ENCODE measurements around the gene MED20.
"Not testable (repeated sequence)": the region's sequence is repeated elsewhere in the genome, so short reads cannot be mapped to it uniquely, and the experiment has no call there.

Gene MED20, protein sequence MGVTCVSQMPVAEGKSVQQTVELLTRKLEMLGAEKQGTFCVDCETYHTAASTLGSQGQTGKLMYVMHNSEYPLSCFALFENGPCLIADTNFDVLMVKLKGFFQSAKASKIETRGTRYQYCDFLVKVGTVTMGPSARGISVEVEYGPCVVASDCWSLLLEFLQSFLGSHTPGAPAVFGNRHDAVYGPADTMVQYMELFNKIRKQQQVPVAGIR

DNA sequence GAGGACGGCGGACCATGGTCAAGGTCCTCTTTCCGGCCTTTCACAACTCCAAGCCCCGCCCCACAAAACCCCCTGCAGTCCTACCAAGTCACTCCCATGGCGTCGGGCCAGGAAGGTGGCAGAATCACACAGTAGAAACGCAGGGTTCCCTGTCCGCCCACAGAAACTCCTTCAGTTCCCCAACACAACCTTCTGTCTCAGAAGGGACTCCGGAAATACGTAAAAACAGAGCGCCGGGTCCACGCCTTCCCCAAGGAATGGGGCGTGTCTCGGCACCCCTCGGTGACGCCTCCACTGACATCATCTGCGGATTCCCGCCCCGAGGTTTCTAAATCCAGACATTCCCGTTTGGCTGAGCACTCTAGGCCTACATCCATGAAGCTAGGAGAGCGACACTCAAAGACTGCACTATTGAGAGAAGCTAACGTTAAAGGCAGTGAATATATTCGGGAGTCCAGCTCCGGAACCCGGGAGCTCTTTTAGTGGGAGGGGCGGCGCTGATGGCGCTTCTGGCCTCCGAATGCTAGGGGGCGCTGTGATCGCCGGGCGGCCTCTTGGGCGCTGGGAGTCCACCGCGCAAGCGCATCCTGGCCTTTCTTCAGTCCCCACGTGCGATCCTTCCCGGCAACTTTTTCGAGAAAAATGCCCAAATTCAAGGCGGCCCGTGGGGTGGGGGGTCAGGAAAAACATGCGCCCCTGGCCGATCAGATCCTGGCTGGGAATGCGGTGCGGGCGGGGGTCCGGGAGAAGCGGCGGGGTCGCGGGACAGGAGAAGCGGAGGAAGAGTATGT is at the start of gene MED20, which contains the start of gene BYSL:
Gene MED20, minus strand, starts transcription at position 219 of the 791 bp plus-strand sequence. Its CDS starts 121 bp downstream, at position 98.
Gene BYSL, plus strand, starts transcription at position 579 of the 791 bp plus-strand sequence. Its CDS starts 64 bp downstream, at position 643.
- DNase-seq = peak; percentile 100

DNA sequence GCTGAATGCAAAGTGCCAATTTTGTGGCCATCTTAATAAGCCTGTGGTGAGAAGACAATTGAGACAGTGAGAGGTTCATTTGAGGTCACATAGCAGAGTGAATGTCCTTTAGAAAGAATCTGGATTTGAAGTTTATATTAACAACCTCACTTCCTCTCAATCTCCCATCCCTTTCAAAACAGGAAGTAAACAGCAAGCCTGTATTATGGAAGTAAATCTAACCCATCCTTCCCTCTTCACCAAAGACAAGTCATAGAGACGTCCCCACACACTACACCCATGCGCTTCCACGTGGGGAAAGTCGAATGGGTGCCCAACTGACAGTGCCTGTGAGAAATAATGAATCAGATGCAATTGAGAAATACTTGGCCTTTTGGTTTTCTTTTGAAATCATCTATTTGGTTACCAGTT is 49.5 kb upstream of the MED20 start:
- DNase-seq = no peak

DNA sequence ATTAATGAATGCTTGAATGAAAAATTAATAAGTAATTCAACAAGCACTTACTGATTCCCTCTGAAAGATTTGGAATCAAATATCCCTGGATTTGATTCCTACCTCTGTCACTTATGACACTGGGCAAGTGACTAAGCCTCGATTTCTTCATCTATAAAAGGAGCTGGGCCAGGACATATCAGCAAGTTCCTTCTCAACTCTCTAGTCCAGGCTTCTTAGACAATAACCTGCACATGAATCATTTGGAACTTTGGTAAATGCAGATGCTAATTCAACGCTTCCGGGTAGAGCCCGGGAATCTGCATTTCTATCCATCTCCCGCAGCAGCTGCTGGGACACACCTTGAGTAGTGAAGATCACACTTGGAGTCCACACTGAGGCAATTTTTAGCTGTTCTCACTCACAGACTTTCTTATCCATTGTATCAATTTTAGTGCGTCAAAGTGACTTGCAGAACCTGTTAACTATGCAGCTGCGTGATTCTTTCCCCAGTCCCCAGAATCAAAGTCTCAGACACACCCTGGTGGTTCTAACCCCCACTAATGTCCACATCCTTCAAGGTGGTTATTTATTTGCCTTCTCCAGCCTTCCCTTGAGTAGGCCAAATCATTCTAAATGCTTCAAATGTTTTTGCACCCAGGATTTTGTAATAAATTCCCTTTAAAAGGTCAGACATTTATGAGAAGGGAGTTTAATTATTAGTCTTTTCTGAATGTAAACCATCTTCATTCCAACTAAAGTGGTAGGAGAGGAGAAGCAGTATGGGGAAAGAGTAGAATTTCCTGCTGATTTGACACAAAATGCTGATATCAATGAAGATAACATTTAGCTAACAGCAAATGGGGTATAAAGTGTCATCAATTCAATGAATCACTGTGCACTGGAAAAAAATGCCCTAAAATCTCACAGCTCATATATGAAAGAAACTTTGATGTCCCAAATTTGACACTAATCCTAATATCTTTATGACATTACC is 46.7 kb upstream of the MED20 start:
- DNase-seq = no peak

DNA sequence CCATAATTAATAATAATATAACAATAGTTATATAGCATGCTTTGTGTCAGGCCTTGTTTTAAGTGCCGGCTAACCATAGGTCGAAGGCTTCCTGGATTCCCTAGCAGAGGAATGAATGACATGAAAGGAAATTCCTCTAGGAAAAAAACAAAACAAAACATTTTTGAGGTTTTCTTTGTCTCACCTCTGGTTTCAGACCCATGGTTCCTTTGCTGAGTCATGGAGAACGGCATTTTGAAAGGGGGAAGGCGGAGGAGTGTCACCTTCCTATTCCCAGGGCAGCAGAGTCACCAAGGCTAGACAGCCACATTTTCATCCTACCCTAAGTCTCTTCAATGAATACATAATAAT is 46.0 kb upstream of the MED20 start:
- DNase-seq = no peak

DNA sequence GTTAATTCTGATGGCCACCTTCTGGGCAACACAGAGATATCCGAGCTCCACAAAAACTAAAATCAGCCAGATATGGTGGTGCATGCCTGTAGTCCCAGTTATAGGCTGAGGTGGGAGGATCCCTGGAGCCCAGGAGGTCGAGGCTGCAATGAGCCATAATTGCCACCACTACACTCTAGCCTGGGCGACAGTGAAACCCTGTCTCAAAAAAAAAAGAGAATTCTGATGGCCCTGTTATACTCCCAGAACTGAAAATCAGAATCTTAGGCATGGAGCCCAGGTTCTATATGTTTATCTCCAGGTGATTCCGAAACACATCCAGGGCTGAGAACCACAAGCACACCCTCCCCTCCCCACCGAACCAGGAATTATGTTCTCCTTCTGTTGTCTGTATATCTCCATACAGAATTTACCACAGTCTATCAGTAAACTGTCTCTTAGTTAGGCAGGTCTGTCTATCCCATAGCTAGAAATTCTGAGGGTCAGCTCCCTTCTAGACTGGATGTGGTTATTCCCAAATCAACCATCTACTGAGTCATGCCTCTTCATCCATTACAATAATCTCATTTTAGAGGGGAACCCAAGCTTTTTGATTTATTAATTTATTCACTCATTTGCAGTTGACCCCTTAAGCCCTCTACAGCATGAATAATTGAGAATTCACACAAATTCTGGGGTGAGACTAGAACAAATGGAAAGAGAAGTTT is 45.4 kb upstream of the MED20 start:
- DNase-seq = no peak

DNA sequence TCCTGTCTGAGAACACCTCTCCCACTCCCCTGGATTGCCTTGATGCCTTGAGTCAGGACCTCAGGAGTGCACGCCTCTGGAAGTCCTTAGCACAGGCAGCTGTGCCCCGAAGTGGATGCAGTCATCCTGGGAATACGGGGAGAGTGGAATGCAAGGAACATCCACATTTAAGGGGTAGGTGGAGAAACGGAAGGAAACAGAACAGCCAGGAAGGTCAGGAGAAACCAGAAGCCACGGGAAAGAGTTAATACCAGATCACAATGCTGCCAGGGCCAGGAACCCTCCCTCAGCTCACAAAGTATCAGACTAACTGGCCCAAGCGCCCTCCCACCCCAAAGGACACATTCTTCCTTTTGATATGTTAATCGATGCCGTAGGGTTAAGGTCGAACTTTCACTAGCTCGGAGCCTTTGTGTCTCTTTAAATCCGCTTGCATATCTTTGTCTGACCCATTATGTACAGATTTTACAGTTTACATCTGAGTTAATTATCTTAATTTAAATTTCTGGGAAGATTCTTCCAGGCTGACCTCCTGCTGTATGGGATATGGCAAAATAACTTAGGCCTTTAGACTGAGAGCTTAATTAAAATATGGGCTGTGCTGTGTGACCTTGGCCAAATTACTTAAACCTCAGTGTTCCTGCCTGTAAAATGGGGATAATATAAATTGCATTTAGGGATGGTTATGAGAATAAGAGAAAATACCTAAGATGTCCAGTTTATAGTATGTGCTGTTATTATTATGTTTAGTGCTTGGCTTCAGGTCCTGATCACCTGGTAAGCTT is 44.7 kb upstream of the MED20 start:
- peak; percentile 22 for DNase-seq

DNA sequence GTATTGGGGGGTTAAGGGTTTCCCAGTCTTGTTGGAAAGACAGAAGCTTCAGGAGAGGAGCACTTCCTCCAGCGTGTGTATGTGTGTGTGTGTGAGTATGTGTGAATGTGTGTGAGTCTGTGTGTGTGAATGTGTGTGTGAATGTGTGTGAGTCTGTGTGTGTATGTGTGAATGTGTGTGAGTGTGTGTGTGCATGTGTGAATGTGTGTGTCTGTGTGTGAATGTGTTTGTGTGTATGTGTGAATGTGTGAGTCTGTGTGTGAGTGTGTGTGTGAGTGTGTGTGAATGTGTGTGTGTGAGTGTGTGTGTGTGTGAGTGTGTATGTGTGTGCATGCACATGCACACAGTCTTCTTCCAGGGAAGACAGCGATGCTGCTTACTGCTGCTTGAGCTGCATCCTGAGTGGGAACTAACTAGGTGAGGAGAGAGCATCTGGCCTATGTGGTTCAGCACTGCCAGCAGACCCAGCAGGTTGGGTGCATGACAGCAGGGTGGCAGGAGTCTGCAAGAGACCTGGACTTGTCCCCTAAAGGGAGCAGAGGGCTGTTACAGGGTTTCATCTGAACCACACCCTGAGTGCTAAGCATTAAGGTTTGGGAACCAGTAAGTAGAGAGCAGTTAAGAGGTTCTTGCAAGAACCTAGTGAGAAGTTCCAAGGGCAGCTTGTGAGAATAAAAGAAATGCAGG is 43.4 kb upstream of the MED20 start:
- no peak for DNase-seq

DNA sequence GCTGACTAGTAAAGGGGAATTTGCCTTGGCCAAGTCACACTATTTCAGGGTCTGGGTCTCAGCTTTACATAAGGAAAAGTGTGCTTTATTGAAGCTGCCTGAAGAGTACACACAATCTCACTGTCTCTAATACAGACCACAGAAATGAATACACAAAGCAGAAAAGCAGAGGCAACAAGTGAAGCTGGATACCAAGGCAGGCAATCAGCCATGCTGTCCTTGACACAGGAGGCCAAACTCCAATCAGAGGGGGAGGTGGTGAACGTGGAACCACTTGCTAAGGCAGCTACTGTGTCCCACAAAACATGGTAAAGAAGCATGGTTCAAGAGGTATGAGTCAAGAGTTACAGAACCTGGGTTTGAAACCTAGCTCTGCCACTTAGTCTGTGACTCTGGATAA is 42.4 kb upstream of the MED20 start:
- DNase-seq = no peak

DNA sequence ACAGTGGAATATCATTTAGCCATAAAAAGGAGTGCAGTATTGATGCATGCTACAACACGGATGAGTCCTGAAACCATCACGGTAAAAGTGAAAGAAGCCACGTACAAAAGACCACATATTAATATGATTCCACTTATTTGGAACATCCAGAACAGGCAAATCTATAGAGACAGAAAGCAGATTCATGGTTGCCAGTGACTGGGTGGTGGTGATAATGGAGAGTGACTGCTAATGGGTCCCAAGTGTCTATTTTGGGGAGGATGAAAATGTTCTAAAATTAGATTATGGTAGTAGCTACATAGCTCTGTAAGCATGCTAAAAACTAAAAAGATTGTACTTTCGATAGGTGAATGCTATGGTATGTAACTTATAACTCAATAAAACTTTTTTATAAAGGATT is 39.1 kb upstream of the MED20 start:
- DNase-seq = no peak

DNA sequence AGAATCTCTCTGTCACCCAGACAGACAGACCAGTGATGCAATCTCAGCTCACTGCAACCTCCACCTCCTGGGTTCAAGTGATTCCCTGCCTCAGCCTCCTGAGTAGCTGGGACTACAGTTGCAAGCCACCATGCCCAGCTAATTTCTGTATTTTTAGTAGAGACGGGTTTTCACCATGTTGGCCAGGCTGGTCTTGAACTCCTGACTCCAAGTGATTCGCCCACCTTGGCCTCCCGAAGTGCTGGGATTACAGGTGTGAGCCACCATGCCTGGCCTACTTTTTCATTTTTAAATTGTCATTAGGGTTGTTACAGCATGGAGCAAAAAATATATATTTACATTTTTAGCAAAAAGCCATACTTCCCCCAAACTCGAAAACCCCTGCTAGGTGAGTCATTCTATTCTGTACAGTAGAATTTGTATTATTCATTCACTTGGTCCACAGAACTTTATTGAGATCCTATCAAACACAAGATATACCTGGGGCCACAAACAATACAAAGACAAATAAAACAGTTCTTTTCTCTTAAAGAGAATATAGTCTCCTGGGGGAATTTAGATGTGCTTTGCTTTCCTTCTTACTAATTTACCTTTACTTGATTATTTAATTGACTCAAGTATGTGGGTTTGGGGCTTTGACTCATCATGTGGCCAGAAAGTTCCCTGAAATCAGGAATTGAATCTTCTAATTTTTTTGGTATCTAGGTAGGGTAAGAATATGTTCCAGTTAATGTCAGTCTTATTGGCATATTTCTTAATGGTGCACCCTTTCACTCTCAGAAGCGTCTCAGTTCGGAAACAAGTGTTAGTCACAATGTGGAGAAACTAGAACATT is 37.3 kb upstream of the MED20 start:
- DNase-seq = no peak

DNA sequence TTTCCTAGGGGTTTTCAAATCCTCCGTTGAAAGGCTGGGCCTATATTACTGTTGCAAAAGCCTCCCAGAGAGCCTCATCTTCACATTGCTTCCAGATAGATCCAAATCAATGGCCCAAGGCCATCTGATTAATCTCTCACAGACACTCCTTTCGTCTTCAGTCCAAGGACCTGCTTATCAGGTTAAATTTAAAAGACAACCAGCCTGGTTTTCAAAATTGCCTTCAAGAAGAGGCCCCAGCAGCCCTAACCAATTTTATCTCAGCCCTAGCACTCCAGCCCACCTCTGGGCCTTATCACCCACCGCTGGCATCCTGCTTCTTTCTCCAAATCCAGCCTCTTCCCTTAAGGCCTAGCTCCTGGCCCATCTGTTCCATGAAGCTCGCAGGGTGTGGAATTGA is 36.2 kb upstream of the MED20 start:
- DNase-seq = no peak

DNA sequence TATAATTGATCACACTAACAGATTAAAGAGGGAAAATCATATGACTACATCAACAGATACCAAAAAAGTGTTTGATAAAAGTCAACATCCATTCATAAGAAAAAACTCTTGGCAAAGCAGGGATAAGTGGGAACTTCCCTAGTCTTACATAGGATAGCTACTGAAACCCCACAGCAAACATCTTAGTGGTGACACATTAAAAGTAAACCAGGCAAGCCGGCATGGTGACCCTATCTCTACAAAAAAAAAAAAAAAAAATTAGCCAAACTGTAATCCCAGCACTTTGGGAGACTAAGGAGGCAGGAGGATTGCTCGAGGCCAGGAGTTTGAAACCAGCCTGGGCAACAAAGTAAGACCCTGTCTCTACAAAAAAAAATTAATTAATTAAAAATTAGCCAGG is 34.5 kb upstream of the MED20 start:
- no peak for DNase-seq

DNA sequence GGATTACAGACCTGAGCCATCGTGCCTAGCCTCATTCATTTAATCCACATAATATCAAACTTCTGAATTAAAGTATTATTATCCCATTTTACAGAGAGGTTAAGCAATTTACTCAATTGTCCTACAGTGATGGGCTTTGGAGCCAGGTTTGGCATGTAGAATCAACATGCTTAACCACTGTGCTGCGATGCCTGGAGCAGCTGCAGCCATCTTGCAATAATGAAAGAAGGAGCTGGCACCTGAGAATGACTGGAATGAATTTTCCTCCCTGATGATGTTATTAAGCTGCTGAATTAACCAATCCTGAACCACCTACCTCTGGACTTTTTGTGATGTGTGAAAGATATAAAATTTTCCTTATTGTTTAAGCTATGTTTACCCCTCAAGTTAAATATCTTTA is 33.7 kb upstream of the MED20 start:
- DNase-seq = no peak

DNA sequence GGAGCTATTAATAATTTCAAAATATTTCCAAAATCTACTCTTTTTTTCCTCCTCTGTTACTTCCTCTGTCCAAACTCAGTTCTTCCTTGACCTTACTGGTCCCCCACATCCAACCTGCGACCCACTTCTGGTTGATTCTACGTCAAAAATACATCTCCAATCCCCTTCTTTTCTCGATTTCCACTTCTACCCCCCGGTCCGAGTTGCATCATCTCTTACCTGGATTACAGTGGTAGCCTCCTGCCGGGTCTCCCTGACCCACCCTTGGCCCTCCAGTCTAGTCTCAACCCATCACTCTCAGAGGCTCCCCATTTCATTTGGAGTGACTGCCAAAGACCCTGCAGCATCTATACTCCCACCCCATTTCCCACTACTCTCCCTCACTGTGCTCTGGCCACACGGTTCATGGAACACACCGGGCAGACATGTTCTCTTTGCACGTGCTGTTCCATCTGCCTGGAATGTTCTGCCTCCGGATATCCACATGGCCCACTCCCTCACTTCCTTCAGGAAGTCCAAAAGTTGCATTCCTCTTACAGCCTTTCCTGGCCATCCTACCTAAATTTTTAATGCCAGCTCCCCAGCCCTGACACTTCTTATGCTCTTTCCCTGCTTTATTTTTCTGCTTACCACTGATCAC is 26.8 kb upstream of the MED20 start:
- no peak for DNase-seq

DNA sequence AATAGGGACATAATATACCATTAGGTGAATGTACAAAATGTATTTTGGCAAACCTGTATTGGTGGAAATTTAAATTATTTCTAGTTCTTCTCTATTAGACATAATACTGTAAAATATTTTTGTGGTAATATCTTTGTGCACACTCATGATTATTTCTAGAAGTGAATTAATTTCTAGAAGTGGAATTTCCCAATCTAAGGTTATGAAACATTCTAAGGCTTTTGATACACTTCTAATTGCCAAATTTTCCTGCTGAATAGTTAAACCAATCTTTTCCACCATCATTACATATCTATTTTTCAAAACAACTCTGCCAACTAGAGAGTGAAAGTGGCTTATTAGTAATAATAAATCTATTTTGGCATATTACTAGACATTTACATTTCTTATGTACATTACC is 22.5 kb upstream of the MED20 start:
- no peak for DNase-seq

DNA sequence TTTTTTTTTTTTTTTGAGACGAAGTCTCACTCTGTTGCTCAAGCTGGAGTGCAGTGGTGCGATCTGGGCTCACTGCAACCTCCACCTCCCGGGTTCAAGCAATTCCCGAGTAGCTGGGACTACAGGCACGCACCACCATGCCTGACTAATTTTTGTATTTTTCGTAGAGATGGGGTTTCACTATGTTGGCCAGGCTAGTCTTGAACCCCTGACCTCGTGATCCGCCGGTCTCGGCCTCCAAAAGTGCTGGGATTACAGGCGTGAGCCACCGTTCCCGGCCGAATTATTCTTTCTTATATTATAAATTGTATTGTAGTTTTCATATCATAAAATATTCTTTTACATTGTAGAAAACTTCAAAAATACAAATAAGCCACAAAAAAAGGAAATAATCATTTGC is 21.9 kb upstream of the MED20 start:
- not testable (repeated sequence) for DNase-seq

DNA sequence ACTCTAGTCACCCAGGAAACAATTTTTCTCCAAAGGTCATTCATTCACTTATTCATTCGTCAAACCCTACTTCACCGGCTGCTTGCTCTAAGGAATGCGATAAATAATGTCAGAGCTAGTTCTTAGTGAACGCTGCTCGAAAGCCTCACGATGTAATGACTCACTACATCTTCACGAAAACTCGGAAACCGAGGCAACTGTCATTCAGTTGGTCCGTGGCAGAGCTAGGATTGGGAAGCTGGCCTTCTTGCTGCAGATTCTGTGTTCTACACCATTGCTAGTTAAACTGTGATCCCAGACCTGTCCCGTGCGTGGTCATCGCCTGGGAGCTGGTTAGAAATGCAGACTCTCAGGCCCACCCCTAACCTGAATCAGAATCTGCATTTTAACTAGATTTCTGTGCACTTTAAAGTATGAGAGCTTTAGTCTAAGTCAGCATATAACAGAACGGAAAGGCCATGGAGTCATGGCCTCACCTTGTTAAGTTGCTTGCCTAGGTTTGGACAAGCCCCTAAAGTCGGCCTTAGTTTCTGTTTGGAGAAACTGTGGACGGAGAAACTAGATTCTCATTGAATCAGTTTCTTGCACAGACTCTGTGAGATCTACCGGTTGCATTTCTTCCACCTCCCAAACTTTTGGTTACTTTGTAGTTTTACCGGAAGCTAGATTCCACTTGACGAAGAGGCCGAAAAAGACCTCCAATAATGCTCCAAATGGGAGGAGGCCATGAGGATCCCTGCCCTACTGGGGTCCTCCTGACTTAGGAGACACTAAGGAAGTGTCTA is 21.3 kb upstream of the MED20 start:
- no peak for DNase-seq

DNA sequence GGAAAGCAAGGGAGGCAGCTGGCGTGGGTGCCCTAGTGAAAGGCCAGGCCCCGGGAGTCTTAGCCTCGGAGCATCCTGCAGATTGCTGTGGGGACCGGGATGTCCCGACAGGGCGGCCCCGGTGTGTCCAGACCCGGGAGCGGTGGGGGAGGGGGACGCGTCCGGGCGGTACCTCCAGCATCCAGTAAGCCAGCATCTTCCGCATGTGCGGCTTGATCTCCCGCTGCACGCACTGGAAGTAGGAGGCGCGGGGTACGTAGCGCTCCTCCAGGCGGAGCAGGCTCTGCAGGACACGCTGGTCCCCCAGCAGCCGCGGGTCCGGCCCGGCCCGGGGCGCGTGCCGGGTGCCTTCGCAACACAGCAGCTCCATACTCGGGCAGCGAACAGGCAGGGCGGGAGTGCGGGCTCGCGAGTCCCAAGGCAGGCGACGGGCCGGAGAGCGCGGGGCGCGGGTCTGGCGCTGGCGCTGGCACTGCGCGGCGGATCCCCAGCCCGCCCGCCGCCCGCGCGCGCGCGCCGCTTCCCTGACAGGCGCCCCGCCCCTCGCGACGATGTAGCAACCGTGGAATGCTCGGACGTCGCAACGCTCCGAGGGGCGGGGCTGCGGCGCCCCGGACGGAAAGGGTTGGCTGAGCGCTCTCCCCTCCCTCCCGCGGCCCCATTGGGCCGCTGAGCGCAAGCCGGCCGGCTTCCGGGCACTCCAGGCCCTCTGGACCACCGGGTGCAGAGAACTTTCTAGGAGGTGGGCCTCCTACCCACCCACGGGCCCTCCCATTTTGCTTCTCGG is 20.5 kb upstream of the MED20 start, which contains the start of gene CCND3:
Gene CCND3, minus strand, starts transcription at position 529 of the 787 bp plus-strand sequence. Its CDS starts 159 bp downstream, at position 370.
- DNase-seq = peak; percentile 89

Measured in retina (tissue), 1 donor.